Endodermal cell (in vitro differentiated cells): ENCODE results near the gene IL10. TPM values are rescaled to one million over a fixed set of nuclear protein-coding genes. Genes with fewer than 3 reads are reported as not detected.
"Not testable (repeated sequence)": the region's sequence is repeated elsewhere in the genome, so short reads cannot be mapped to it uniquely, and the experiment has no call there.

Experiments used
- DNase-seq: peaks from one replicate; pipeline ENCODE4 v3.0.0-alpha.2; 2017
- H3K27ac ChIP-seq: 2 replicates; pipeline ENCODE4 v1.5.1; 2013; ENCODE audit warnings: mild to moderate bottlenecking, low read depth, low read length, moderate library complexity
- H3K27me3 ChIP-seq: 2 replicates; pipeline ENCODE4 v1.6.1; 2013; ENCODE audit warnings: mild to moderate bottlenecking, low read length, moderate library complexity; ENCODE audit not compliant: insufficient read depth, control insufficient read depth, poor library complexity, severe bottlenecking
- H3K36me3 ChIP-seq: 2 replicates; pipeline ENCODE4 v1.7.0; 2013; ENCODE audit warnings: mild to moderate bottlenecking, low read length, moderate library complexity; ENCODE audit not compliant: control insufficient read depth, insufficient read depth
- H3K4me1 ChIP-seq: one replicate; pipeline ENCODE4 v1.7.0; 2013; ENCODE audit warnings: low read length; ENCODE audit not compliant: control insufficient read depth, insufficient read depth
- H3K4me3 ChIP-seq: 2 replicates; pipeline ENCODE4 v1.5.1; 2013; ENCODE audit warnings: mild to moderate bottlenecking, low read length, moderate library complexity
- H3K9ac ChIP-seq: 2 replicates; pipeline ENCODE4 v1.6.1; 2013; ENCODE audit warnings: mild to moderate bottlenecking, low read length, moderate library complexity; ENCODE audit not compliant: poor library complexity, severe bottlenecking; ENCODE audit errors: extremely low read depth
- H3K9me3 ChIP-seq: 2 replicates; pipeline ENCODE4 v1.6.1; 2013; ENCODE audit warnings: mild to moderate bottlenecking, low read length, moderate library complexity; ENCODE audit not compliant: control insufficient read depth
- H3K27ac Mint-ChIP-seq: 2 replicates; pipeline ENCODE4 v1.8.0; 2020; ENCODE audit warnings: mixed read lengths
- H3K27me3 Mint-ChIP-seq: 2 replicates; pipeline ENCODE4 v1.8.0; 2021; ENCODE audit warnings: mild to moderate bottlenecking, mixed read lengths; ENCODE audit not compliant: insufficient read depth
- H3K36me3 Mint-ChIP-seq: 2 replicates; pipeline ENCODE4 v1.8.0; 2020; ENCODE audit warnings: low read depth, mixed read lengths
- H3K4me1 Mint-ChIP-seq: 2 replicates; pipeline ENCODE4 v1.8.0; 2020; ENCODE audit warnings: mixed read lengths
- H3K4me3 Mint-ChIP-seq: 2 replicates; pipeline ENCODE4 v1.8.0; 2020; ENCODE audit warnings: mild to moderate bottlenecking, moderate library complexity, mixed read lengths
- H3K9me3 Mint-ChIP-seq: 2 replicates; pipeline ENCODE4 v1.8.0; 2020; ENCODE audit warnings: mild to moderate bottlenecking, mixed read lengths
- CTCF ChIP-seq: fragments of 200-600 bp; sonication (generic); conservative IDR thresholded peaks from 2 replicates; pipeline ENCODE4 v1.5.0; 2021; ENCODE audit warnings: antibody characterized with exemption, mild to moderate bottlenecking
- WGBS, 2 experiments: methylation state at CpG; one replicate each; pipeline versions ENCODE4 v1.1.5 to v1.1.7; 2013; ENCODE audit warnings: missing lambda C conversion rate in 2 of 2, mixed read lengths in 1 of 2; ENCODE audit not compliant: insufficient coverage in 1 of 2, insufficient read length in 1 of 2; 5-methylcytosine and 5-hydroxymethylcytosine counted together
- total RNA-seq, 2 donors: library from RNA; stranded (reverse); fragmentation: NEBNext Ultra II Directional in 1 of 2; extraction: Animal tissue kit (Norgen Biotek cat#: 25700) in 1 of 2; gene quantifications; 2 replicates in 1 of 2; 3 replicates in 1 of 2; pipeline ENCODE4 v1.2.1, GENCODE V29; 2021

The IL10 gene
- total RNA-seq, 2 donors from 2014 or later = not detected

GRCh38 chr1:206769304-206769731 lies 3.0 kb downstream of the IL10 start:
- Histone ChIP-seq H3K4me3 (no peak overlapping the region), H3K36me3 (no peaks in the 10 kb centered on the region), H3K27ac (no peak overlapping the region), H3K9ac (no peak overlapping the region), H3K9me3 (no peaks in the 10 kb centered on the region), H3K4me1 (peaks cover 7% of the 10 kb centered on the region), H3K27me3 (no peaks in the 10 kb centered on the region)
- Mint-ChIP-seq H3K27me3 (peaks cover 19% of the 10 kb centered on the region), H3K36me3 (no peaks in the 10 kb centered on the region), H3K9me3 (no peaks in the 10 kb centered on the region), H3K4me3 (no peak overlapping the region), H3K27ac (no peak overlapping the region), H3K4me1 (peaks cover 26% of the 10 kb centered on the region)
- no peak for TF ChIP-seq CTCF
- 94 to 100% methylated on average over 3 to 7 of the region's 7 CpGs for WGBS, 2 experiments
- no peak for DNase-seq

- no peaks in the 10 kb centered on the region for H3K36me3 Mint-ChIP-seq
- H3K27me3 Mint-ChIP-seq = peaks cover 16% of the 10 kb centered on the region
- Histone ChIP-seq H3K27me3 (no peaks in the 10 kb centered on the region), H3K4me3 (no peak overlapping the region), H3K4me1 (peaks cover 7% of the 10 kb centered on the region), H3K9ac (no peak overlapping the region), H3K9me3 (no peaks in the 10 kb centered on the region), H3K27ac (no peak overlapping the region), H3K36me3 (no peaks in the 10 kb centered on the region)
- peaks cover 26% of the 10 kb centered on the region for H3K4me1 Mint-ChIP-seq
- H3K9me3 Mint-ChIP-seq = no peaks in the 10 kb centered on the region
- H3K4me3 Mint-ChIP-seq = no peak overlapping the region
- TF ChIP-seq CTCF = no peak
- no peak overlapping the region for H3K27ac Mint-ChIP-seq
- 86 to 88% methylated on average over 11 to 14 of the region's 14 CpGs for WGBS, 2 experiments
- DNase-seq = no peak
These were observed 3.6 kb downstream of the IL10 start for GRCh38 chr1:206768472-206769303.

- H3K27ac ChIP-seq = no peak overlapping the region
- no peak overlapping the region for H3K4me3 ChIP-seq
- H3K27me3 ChIP-seq = no peaks in the 10 kb centered on the region
- H3K27ac Mint-ChIP-seq = no peak overlapping the region
- no peaks in the 10 kb centered on the region for H3K9me3 ChIP-seq
- H3K9ac ChIP-seq = no peak overlapping the region
- peaks cover 27% of the 10 kb centered on the region for H3K4me1 Mint-ChIP-seq
- peaks cover 10% of the 10 kb centered on the region for H3K27me3 Mint-ChIP-seq
- H3K36me3 Mint-ChIP-seq = no peaks in the 10 kb centered on the region
- no peak for DNase-seq
- no peaks in the 10 kb centered on the region for H3K36me3 ChIP-seq
- H3K9me3 Mint-ChIP-seq = no peaks in the 10 kb centered on the region
- peaks cover 7% of the 10 kb centered on the region for H3K4me1 ChIP-seq
- WGBS, 2 experiments = 79 to 82% methylated on average over 6 to 8 of the region's 8 CpGs
- TF ChIP-seq CTCF = no peak
- H3K4me3 Mint-ChIP-seq = no peak overlapping the region
These were observed 5.9 kb downstream of the IL10 start for GRCh38 chr1:206766251-206766856.

- not testable (repeated sequence) for H3K36me3 ChIP-seq, H3K4me3 Mint-ChIP-seq, H3K9me3 ChIP-seq, H3K4me1 ChIP-seq, H3K27ac Mint-ChIP-seq, H3K9me3 Mint-ChIP-seq, H3K27me3 ChIP-seq, H3K4me3 ChIP-seq, H3K9ac ChIP-seq, DNase-seq, H3K36me3 Mint-ChIP-seq, H3K27ac ChIP-seq
- 89% methylated on average over 1 of the region's 1 CpG; no CpG with 5 or more reads in 1 of the 2 experiments for WGBS, 2 experiments
- peaks cover 22% of the 10 kb centered on the region for H3K4me1 Mint-ChIP-seq
- H3K27me3 Mint-ChIP-seq = peaks cover 12% of the 10 kb centered on the region
These were observed 6.5 kb downstream of the IL10 start for GRCh38 chr1:206765771-206766170.

- not testable (repeated sequence) for H3K27me3 ChIP-seq, H3K9me3 ChIP-seq, H3K27ac Mint-ChIP-seq, H3K9me3 Mint-ChIP-seq, H3K4me3 Mint-ChIP-seq, H3K27me3 Mint-ChIP-seq, H3K36me3 ChIP-seq, H3K4me1 ChIP-seq, H3K9ac ChIP-seq, H3K36me3 Mint-ChIP-seq, H3K4me3 ChIP-seq, H3K27ac ChIP-seq, DNase-seq
- WGBS, 2 experiments = 77 to 91% methylated on average over 11 to 12 of the region's 12 CpGs
- H3K4me1 Mint-ChIP-seq = peaks cover 15% of the 10 kb centered on the region
These were observed 9.4 kb downstream of the IL10 start for GRCh38 chr1:206762741-206763364.
